K562 (cell line): Measurements from ENCODE around the gene NOSTRIN. TPM values are rescaled to one million over a fixed set of nuclear protein-coding genes. Genes with fewer than 3 reads are reported as not detected.

Experiments used
- ATAC-seq: fragments of 200-7000 bp; cut with Tn5 transposase; 3 replicates; pipeline ENCODE4 v1.9.1; 2020; ENCODE audit warnings: moderate library complexity
- BruUV-seq: library from RNA; stranded (reverse); fragments of 400-500 nt; replicated peaks from 2 replicates; lab custom pipeline; 2021; lab: Mats Ljungman, UMichigan
- CTCF ChIA-PET: fragments of 300-600 bp; formaldehyde crosslinking; extraction: SDS; loops from one replicate; lab custom pipeline; 2021; ENCODE audit warnings: low intra/inter-chr PET ratio; lab: Yijun Ruan, JAX
- POLR2A ChIA-PET: fragments of 300-600, 350-650 bp; sonication (Branson Sonifier 250); formaldehyde crosslinking; extraction: SDS; loops from one replicate; lab custom pipeline; 2021; ENCODE audit warnings: antibody characterized with exemption, inconsistent platforms; lab: Yijun Ruan, JAX
- DNase-seq, 4 experiments: peaks; one replicate each; pipeline versions ENCODE4 v3.0.0 to v3.0.0-alpha.2; 2011 to 2018; ENCODE audit warnings: low spot score in 3 of 4, mixed read lengths in 3 of 4; ENCODE audit errors: extremely low read depth in 1 of 4
- FAIRE-seq: peaks from 2 replicates; lab custom pipeline; 2011; peaks lifted over from hg19 to GRCh38; lab: Jason Lieb, UNC
- H2AFZ ChIP-seq: 2 replicates; pipeline ENCODE4 v1.6.0; 2011; ENCODE audit warnings: low read depth, low read length, control low read depth, inconsistent platforms
- H3K27ac ChIP-seq: fragments of 200-600 bp; 3 replicates; pipeline ENCODE4 v1.8.0; 2011; ENCODE audit warnings: low read depth, mild to moderate bottlenecking, control low read depth, inconsistent platforms, low read length, moderate library complexity, mixed read lengths; ENCODE audit errors: extremely low read depth
- H3K27me3 ChIP-seq, 2 experiments: fragments of 300-600 bp in 1 of 2; 2 replicates in 1 of 2; 3 replicates in 1 of 2; pipeline versions ENCODE4 v1.6.0 to v1.8.0; 2011; ENCODE audit warnings: inconsistent platforms in 2 of 2, low read length in 2 of 2, mild to moderate bottlenecking in 1 of 2, mixed read lengths in 1 of 2, moderate library complexity in 1 of 2; ENCODE audit not compliant: control insufficient read depth in 2 of 2, insufficient read depth in 2 of 2
- H3K36me3 ChIP-seq: fragments of 300-600 bp; 3 replicates; pipeline ENCODE4 v1.8.0; 2011; ENCODE audit warnings: mild to moderate bottlenecking, low read length, inconsistent platforms; ENCODE audit not compliant: control insufficient read depth, insufficient read depth
- H3K4me1 ChIP-seq, 2 experiments: fragments of 200-600 bp in 1 of 2; replicated peaks in 1 of 2; 2 replicates in 1 of 2; 3 replicates in 1 of 2; pipeline versions ENCODE4 v1.5.1 to v1.8.0; 2011; ENCODE audit warnings: inconsistent platforms in 2 of 2, low read length in 2 of 2, mild to moderate bottlenecking in 1 of 2, mixed read lengths in 1 of 2, moderate library complexity in 1 of 2; ENCODE audit not compliant: control insufficient read depth in 2 of 2, insufficient read depth in 2 of 2
- H3K4me2 ChIP-seq: 2 replicates; pipeline ENCODE4 v1.6.1; 2011; ENCODE audit warnings: low read length, control low read depth, inconsistent platforms, mixed read lengths; ENCODE audit not compliant: insufficient read depth
- H3K4me3 ChIP-seq: fragments of 200-600 bp; sonication (generic), shearing (Covaris generic); 2 replicates; pipeline ENCODE4 v1.5.1; 2016; ENCODE audit warnings: control low read depth, inconsistent platforms
- H3K79me2 ChIP-seq: fragments of 200-600 bp; 3 replicates; pipeline ENCODE4 v1.8.0; 2011; ENCODE audit warnings: low read length, inconsistent platforms; ENCODE audit not compliant: control insufficient read depth, insufficient read depth
- H3K9ac ChIP-seq, 2 experiments: 2 replicates each; pipeline versions ENCODE4 v1.6.0 to v1.6.1; 2011; ENCODE audit warnings: low read depth in 2 of 2, low read length in 2 of 2, control low read depth in 1 of 2, inconsistent platforms in 1 of 2, mild to moderate bottlenecking in 1 of 2, mixed read lengths in 1 of 2; ENCODE audit not compliant: insufficient read depth in 1 of 2
- H3K9me1 ChIP-seq: one replicate; pipeline ENCODE4 v1.6.0; 2011; ENCODE audit warnings: inconsistent platforms, mild to moderate bottlenecking, low read length, moderate library complexity; ENCODE audit not compliant: control insufficient read depth, insufficient read depth
- H3K9me3 ChIP-seq: replicated peaks from 2 replicates; pipeline ENCODE4 v1.5.1; 2011; ENCODE audit warnings: low read depth, low read length, inconsistent platforms; ENCODE audit not compliant: control insufficient read depth, insufficient read depth
- H4K20me1 ChIP-seq: replicated peaks from 2 replicates; pipeline ENCODE4 v1.6.1; 2011; ENCODE audit warnings: low read length, inconsistent platforms, mixed read lengths; ENCODE audit not compliant: control insufficient read depth, insufficient read depth
- CAMTA2 ChIP-seq: fragments of 250-450 bp; sonication (Bioruptor Pico); conservative IDR thresholded peaks from 2 replicates; pipeline ENCODE4 v1.5.1; 2022
- CEBPG ChIP-seq, 3 experiments: fragments of 200-800 bp in 1 of 3; sonication (Bioruptor generic) in 1 of 3; sonication (generic) in 1 of 3; formaldehyde crosslinking in 1 of 3; IDR thresholded peaks in 2 of 3; conservative IDR thresholded peaks in 1 of 3; 2 replicates each; pipeline versions ENCODE4 v1.6.1 to v1.8.0; 2016 to 2022; ENCODE audit warnings: missing compliant biosample characterization in 2 of 3, missing genetic modification characterization in 2 of 3, mild to moderate bottlenecking in 1 of 3, missing genetic modification reagents in 1 of 3
- CREB1 ChIP-seq, 2 experiments: sonication (generic) in 1 of 2; formaldehyde crosslinking in 1 of 2; IDR thresholded peaks; 2 replicates each; pipeline versions ENCODE4 v1.6.1 to v1.8.0; 2012 to 2022; ENCODE audit warnings: inconsistent platforms in 1 of 2, mild to moderate bottlenecking in 1 of 2, missing genetic modification reagents in 1 of 2, moderate library complexity in 1 of 2
- DDX20 ChIP-seq: fragments of 450-650 bp; IDR thresholded peaks from 2 replicates; pipeline ENCODE4 v1.6.1; 2016; ENCODE audit warnings: missing genetic modification characterization, low read depth, mild to moderate bottlenecking, missing compliant biosample characterization, moderate library complexity
- FIP1L1 ChIP-seq: fragments of 200-400 bp; formaldehyde crosslinking; IDR thresholded peaks from 2 replicates; pipeline ENCODE4 v1.6.1; 2018; ENCODE audit warnings: mild to moderate bottlenecking, low read depth, low read length; ENCODE audit not compliant: poor library complexity, severe bottlenecking
- LCOR ChIP-seq: sonication (generic); formaldehyde crosslinking; IDR thresholded peaks from 2 replicates; pipeline ENCODE4 v1.8.0; 2022; ENCODE audit warnings: mild to moderate bottlenecking, missing genetic modification reagents
- NCOR1 ChIP-seq: fragments of 450-650 bp; IDR thresholded peaks from 2 replicates; pipeline ENCODE4 v1.6.1; 2016; ENCODE audit warnings: mild to moderate bottlenecking, moderate library complexity
- NR1H2 ChIP-seq: sonication (generic); formaldehyde crosslinking; IDR thresholded peaks from 2 replicates; pipeline ENCODE4 v1.4.0; 2020; ENCODE audit warnings: mild to moderate bottlenecking, missing genetic modification reagents
- RBFOX2 ChIP-seq: fragments of 200-400 bp; formaldehyde crosslinking; IDR thresholded peaks from 2 replicates; pipeline ENCODE4 v1.6.1; 2017; ENCODE audit warnings: low read depth, mild to moderate bottlenecking, low read length, moderate library complexity
- RBM17 ChIP-seq: fragments of 200-400 bp; formaldehyde crosslinking; IDR thresholded peaks from 2 replicates; pipeline ENCODE4 v1.6.1; 2017; ENCODE audit warnings: low read depth, mild to moderate bottlenecking, low read length, borderline replicate concordance
- ZNF445 ChIP-seq: fragments of 250-450 bp; sonication (Bioruptor Pico); IDR thresholded peaks from 2 replicates; pipeline ENCODE4 v1.4.0; 2020; ENCODE audit warnings: low read depth, mild to moderate bottlenecking, moderate library complexity
- ZNF584 ChIP-seq: fragments of 200-800 bp; sonication (Bioruptor generic); IDR thresholded peaks from 2 replicates; pipeline ENCODE4 v1.6.1; 2016; ENCODE audit warnings: low read depth, mild to moderate bottlenecking, missing genetic modification characterization, missing compliant biosample characterization
- ZNF707 ChIP-seq: fragments of 250-450 bp; sonication (Bioruptor Pico); conservative IDR thresholded peaks from 2 replicates; pipeline ENCODE4 v1.8.0; 2022; ENCODE audit warnings: inconsistent platforms, mild to moderate bottlenecking, moderate library complexity
- WGBS: fragments of 100-300 bp; shearing (Covaris generic); methylation state at CpG from one replicate; pipeline ENCODE4 v1.1.6; 2016; ENCODE audit warnings: low coverage, mixed read lengths; ENCODE audit not compliant: insufficient coverage; ENCODE audit errors: missing lambda C conversion rate; 5-methylcytosine and 5-hydroxymethylcytosine counted together
- in situ Hi-C: fragments of 300-500 bp; cut with MboI; formaldehyde crosslinking; loops from 4 replicates; pipeline ENCODE4 v1.15.0; 2018; ENCODE audit warnings: inconsistent platforms, mixed read lengths
- intact Hi-C: fragments of 100-400 bp; cut with micrococcal nuclease; formaldehyde crosslinking; loops from 2 replicates; pipeline ENCODE4 v1.14.2; 2022
- polyA plus RNA-seq, 8 experiments: library from polyadenylated mRNA; depleted of rRNA in 4 of 8; stranded (reverse) in 5 of 8; unstranded in 3 of 8; fragments of >200 nt; fragmentation: Nextera tagmentation in 2 of 8; fragmentation: Illumina TruSeq in 1 of 8; extraction: Ambion mirVana in 2 of 8; extraction: Trizol in 1 of 8; gene quantifications; 2 replicates each; pipeline versions ENCODE4 v1.2.1 to v1.2.3, GENCODE V29; 2011 to 2014; ENCODE audit warnings: inconsistent platforms in 1 of 8, missing spikeins in 1 of 8
- total RNA-seq, 7 experiments: library from RNA; depleted of rRNA in 6 of 7; stranded (reverse); fragments of >200 nt in 6 of 7; fragmentation: Illumina TruSeq in 2 of 7; extraction: Trizol in 2 of 7; gene quantifications; 2 replicates each; pipeline versions ENCODE4 v1.2.1 to v1.2.3, GENCODE V29; 2011 to 2021; ENCODE audit warnings: low replicate concordance in 1 of 7
- TF ChIP-seq, protein P1 (sequence below): fragments of 250-450 bp; sonication (Bioruptor Pico); IDR thresholded peaks from 2 replicates; pipeline ENCODE4 v1.4.0; 2020; ENCODE audit warnings: mild to moderate bottlenecking
- TF ChIP-seq, protein P2 (sequence below): fragments of 450-650 bp; formaldehyde crosslinking; conservative IDR thresholded peaks from 2 replicates; pipeline ENCODE4 v1.4.0; 2022; ENCODE audit warnings: mild to moderate bottlenecking, missing genetic modification characterization
- TF ChIP-seq, protein P3 (sequence below): fragments of 450-650 bp; formaldehyde crosslinking; IDR thresholded peaks from 2 replicates; pipeline ENCODE4 v1.4.0; 2022; ENCODE audit warnings: mild to moderate bottlenecking, moderate library complexity

The NOSTRIN gene
- total and polyA plus RNA-seq, 9 of the 15 experiments (the other 6 are each of a cell fraction or from before 2014, with no cell fraction given) = 26.7 to 82.9 (median 56.3) TPM

DNA sequence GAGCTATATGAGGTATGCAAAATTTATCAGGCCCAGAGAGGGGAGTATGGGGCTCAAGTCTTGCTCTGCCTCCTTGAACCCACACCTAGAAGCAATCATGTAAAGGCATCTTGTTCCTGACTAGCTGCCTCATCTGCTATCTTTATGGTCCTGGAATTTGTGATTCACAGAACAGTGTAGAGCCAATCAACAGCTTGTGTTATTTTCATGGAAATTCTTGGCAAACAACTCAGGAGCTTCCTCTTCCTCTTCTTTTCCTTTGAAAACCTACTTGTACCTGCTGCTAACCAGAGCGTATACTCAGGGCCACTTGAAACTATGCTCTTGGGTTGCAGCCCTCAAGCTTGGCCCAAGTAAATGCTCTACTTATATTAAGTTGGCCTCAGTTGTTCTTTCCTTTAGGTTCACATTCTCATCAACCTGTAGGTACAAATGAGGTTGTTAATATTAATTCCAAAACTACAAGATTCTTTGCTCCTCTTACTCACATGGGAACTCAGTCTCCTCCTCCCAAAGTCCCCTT, 3.5 kb upstream of the NOSTRIN start (continued):
- TF ChIP-seq DDX20 (tag) (no peak), ZNF584 (CRISPR knock-in tag) (0 out of 2 replicates have a peak, but pooled peaks have one; percentile 33), LCOR (CRISPR knock-in tag) (0 out of 2 replicates have a peak, but pooled peaks have one; percentile 15), RBFOX2 (peak; percentile 40; the same call in 1 of the 2 replicates), ZNF445 (CRISPR knock-in tag) (no peak), CAMTA2 (CRISPR knock-in tag) (no peak), NCOR1 (no peak), FIP1L1 (no peak), CEBPG (CRISPR knock-in tag; IDR thresholded peaks at IDR 0.05) (no peak), CEBPG (tag; conservative IDR thresholded peaks at IDR 0.05 in 1 of 2, IDR thresholded peaks at IDR 0.05 in 1 of 2) (no peak), RBM17 (no peak)
- TF ChIP-seq, all 486 proteins: peak for 16

DNA sequence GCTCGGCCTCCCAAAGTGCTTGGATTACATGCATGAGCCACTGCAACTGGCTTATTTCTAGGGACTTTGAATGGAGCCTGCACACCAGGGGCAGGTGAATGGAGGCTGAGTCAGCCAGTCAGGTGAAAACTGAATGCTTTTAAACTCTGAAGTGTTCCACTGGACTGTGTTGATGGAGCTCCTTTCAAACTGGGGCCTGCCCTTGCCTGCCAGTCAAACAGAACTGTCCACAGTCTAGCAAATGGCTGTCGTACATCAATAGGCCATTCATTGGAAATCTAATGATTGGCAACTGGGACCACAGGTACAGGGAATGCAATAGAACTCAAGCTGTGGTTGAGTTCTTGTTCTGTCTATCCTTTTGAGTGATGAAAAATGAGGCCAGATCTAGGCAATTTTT, 966 bp upstream of the NOSTRIN start:
- POLR2A ChIA-PET = interaction anchor here (0.7 to 7.3 kb wide), 6 partner anchors 8 to 277 kb away, joined by 3 to 81 read pairs (median 5); no protein-coding TSS in a partner anchor
- H3K9ac ChIP-seq = peak overlapping the region in 1 of 2 experiments; percentile 87; a peak in 2 of 4 replicates
- H3K9me3 ChIP-seq = no peaks in the 10 kb centered on the region
- DNase-seq = peak in 1 of 4 experiments; percentile 40
- peaks cover 4% of the 10 kb centered on the region for H3K36me3 ChIP-seq
- CTCF ChIA-PET = no interaction called here
- H3K27ac ChIP-seq = peak overlapping the region; percentile 89
- H3K9me1 ChIP-seq = no peaks in the 10 kb centered on the region
- no peak for FAIRE-seq
- ATAC-seq = no peak
- peaks cover 38% of the 10 kb centered on the region for H3K79me2 ChIP-seq
- WGBS = 31% methylated on average over 2 of the region's 2 CpGs
- no peaks in the 10 kb centered on the region for H3K27me3 ChIP-seq
- H3K4me2 ChIP-seq = peak overlapping the region; percentile 85
- intact Hi-C loops (loop anchor here (10.0 kb wide), 1 partner anchor 857 kb away; no protein-coding TSS in a partner anchor), in situ Hi-C loops (no loop called here)
- H3K4me1 ChIP-seq = peaks cover 19 to 81% of the 10 kb centered on the region in 2 experiments
- H3K4me3 ChIP-seq = no peak overlapping the region
- H2AFZ ChIP-seq = peak overlapping the region; percentile 94
- BruUV-seq = no TSS peak
- H4K20me1 ChIP-seq = no peaks in the 10 kb centered on the region
- no peak for TF ChIP-seq ZNF707 (CRISPR knock-in tag)
- TF ChIP-seq NR1H2 (CRISPR knock-in tag) = no peak
- TF ChIP-seq, protein P1, sequence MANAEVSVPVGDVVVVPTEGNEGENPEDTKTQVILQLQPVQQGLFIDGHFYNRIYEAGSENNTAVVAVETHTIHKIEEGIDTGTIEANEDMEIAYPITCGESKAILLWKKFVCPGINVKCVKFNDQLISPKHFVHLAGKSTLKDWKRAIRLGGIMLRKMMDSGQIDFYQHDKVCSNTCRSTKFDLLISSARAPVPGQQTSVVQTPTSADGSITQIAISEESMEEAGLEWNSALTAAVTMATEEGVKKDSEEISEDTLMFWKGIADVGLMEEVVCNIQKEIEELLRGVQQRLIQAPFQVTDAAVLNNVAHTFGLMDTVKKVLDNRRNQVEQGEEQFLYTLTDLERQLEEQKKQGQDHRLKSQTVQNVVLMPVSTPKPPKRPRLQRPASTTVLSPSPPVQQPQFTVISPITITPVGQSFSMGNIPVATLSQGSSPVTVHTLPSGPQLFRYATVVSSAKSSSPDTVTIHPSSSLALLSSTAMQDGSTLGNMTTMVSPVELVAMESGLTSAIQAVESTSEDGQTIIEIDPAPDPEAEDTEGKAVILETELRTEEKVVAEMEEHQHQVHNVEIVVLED (CRISPR knock-in tag) = no peak
- TF ChIP-seq, protein P2, sequence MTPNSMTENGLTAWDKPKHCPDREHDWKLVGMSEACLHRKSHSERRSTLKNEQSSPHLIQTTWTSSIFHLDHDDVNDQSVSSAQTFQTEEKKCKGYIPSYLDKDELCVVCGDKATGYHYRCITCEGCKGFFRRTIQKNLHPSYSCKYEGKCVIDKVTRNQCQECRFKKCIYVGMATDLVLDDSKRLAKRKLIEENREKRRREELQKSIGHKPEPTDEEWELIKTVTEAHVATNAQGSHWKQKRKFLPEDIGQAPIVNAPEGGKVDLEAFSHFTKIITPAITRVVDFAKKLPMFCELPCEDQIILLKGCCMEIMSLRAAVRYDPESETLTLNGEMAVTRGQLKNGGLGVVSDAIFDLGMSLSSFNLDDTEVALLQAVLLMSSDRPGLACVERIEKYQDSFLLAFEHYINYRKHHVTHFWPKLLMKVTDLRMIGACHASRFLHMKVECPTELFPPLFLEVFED (CRISPR knock-in tag) = no peak
- TF ChIP-seq CREB1 (IDR thresholded peaks at IDR 0.05) = no peak
- no peak for TF ChIP-seq CREB1 (CRISPR knock-in tag; IDR thresholded peaks at IDR 0.05)
- TF ChIP-seq, protein P3, sequence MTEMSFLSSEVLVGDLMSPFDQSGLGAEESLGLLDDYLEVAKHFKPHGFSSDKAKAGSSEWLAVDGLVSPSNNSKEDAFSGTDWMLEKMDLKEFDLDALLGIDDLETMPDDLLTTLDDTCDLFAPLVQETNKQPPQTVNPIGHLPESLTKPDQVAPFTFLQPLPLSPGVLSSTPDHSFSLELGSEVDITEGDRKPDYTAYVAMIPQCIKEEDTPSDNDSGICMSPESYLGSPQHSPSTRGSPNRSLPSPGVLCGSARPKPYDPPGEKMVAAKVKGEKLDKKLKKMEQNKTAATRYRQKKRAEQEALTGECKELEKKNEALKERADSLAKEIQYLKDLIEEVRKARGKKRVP = no peak
